GM18517 (cell line): ENCODE measurements around the gene IQCH.

Experiments
- ATAC-seq: cut with Tn5 transposase; IDR thresholded peaks from one replicate; pipeline ENCODE4 v1.9.1; 2021; ENCODE audit warnings: mild to moderate bottlenecking, moderate library complexity; ENCODE audit not compliant: unreplicated experiment

The IQCH gene

DNA sequence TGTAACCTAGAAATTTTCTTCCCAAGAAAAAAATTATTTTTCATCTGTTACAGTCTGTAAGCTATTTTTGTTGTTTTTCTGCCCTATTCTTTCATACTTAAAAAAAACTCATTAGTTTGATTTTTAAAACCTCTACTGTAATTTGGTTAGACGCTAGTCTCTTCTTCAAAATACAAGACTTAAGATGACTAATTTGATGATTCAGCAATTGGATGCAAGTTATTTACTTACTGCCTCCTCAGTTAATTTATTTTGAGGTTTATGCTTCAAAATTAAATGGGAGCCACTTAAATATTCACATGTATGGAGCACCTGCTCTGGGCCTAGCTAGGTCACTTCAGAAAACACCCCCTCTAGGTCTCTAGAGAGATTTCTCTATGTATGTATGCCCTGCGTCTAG lies 132.4 kb downstream of the IQCH start:
- ATAC-seq: no peak

DNA sequence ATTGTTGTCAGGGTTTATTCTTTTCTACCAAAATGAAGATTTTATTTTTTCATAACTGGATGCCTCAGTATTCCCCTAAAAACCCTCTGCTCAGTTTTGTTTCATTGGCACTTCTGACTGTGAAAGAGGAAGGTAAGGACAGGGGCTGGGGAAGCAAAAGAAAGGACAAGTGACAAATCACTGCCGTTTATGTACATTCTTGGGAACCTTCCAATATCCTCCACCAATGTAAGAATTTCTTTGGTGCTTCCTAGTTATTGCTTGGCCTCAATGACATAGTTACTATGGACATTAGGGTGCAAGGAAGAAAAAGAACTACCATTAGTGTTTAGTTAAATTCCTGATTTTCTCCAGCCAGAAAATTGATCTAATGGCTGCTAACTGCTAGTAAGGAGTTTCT lies 135.4 kb downstream of the IQCH start:
- ATAC-seq: no peak

DNA sequence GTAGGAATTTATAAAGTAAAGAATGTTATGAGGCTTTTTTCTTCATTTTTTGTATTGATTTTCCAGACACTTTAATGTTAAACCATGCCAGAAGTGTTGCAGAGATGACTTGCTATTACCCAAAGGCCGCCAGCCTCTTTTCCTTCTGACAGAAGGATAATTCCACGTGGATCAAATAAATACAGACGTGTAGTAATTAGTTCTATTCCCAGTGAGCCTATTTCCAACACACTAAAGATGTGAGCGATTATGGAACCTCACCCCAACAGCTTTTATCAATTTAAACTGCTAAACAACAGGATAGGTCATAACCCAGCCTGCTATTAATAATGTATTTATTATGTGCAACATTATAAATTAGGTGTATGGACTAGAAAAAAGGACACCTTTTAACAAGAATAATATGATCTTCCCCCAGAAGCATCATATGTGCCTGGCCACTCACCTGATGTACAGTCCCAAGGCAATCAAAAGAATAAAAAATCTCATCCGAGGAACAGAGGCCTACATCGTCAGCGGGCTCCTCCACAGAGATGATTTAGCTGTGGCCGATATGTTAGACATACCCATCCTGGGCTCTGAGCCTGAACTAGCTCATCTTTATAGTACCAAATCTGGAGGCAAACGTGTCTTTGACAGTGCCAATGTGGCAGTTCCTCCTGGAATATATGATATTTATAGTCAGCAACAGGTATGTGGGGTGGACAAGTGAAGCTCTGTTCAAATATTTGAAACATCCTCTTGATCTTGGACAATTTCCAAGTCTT lies 140.5 kb downstream of the IQCH start:
- no peak for ATAC-seq

DNA sequence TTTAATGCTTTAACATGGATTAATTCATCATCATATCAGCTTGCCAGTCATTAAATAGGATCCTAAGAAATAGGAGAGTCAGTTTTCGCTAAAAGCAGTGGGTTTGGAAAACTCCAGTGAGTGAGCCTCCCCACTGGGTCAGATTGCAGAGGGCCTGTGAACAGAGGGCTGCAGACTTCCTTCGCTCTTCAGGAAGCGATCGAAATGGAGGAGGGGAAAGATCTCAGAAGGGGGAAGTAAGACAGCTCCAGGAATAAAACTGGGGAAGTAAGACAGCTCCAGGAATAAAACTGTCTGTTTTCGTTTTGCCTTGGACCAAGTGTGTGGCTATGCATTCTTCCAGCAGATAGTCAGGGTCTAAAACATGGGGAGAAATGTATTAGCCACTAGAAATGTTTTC lies 141.5 kb downstream of the IQCH start:
- no peak for ATAC-seq

DNA sequence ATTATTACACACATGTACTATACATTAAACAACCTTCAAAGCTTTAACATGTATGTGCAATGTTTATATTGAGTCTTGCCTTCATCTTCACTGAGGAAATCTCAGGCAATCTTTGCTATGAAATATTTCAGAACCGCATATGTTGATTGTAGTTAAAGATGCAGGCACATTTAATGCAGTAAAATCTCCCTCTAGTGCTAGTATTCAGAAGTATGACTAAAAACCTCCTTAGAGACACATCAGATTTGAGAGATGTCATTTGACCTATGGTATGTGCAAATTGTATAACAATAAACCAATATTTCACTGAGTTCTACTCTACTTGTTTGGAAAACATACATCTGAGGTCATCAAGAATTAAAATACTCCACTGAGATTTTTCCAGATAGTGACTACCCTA lies 142.6 kb downstream of the IQCH start:
- no peak for ATAC-seq

DNA sequence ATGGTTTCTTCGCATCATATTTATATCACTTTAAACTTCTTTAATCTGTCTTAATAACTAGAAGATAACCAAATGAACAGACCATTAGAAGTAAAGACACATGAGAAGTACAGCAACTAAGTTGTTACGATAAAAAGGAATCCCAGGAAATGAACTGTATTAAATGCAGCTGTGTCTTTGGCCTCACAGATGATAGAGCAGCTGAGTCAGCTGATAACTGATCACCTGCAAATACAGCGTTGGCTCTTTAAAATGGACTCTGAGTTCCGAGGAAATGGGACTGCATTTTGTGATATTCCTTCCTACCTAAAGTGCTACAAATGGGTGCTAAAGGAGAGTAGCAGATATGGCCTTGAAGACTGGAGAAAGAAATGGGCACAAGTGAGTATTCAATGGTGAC lies 145.3 kb downstream of the IQCH start:
- ATAC-seq: no peak

DNA sequence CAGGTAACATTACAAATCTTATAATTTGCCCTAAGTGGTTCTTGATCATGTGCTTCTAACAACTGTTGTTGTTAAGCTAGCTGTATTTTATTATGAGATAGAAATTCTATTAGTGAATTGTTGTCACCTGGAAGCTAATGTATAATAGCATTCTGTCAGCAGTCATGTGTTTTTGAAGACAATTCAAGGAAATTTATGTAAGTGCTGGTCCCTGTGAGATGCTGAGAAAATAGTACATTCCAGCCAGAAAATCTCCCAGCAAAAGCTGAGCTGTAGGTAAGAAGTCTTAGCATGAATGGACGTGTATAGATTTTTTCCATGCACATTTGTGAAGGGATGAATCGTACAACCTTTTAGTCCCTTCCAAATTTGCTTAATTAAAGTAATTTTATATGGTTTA lies 146.3 kb downstream of the IQCH start:
- ATAC-seq: no peak

DNA sequence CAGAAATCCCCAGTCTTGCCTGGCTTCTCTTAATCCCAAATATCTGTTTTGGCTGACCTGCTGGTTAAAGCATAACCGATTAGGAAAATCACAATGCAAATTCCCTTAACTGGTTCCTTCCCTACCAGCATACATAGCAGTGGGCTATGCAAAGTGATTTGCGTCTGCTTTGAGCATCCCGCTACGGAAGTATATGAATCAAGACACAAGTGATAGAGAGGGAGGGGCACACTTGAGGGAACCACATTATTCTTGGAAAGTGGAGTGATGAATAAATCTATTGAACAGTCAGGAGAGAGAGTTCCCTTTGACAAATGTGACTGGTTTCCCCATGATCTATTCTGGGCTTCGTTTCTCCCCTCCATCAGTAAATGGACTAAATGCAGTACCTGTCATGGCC lies 146.8 kb downstream of the IQCH start:
- ATAC-seq: no peak

DNA sequence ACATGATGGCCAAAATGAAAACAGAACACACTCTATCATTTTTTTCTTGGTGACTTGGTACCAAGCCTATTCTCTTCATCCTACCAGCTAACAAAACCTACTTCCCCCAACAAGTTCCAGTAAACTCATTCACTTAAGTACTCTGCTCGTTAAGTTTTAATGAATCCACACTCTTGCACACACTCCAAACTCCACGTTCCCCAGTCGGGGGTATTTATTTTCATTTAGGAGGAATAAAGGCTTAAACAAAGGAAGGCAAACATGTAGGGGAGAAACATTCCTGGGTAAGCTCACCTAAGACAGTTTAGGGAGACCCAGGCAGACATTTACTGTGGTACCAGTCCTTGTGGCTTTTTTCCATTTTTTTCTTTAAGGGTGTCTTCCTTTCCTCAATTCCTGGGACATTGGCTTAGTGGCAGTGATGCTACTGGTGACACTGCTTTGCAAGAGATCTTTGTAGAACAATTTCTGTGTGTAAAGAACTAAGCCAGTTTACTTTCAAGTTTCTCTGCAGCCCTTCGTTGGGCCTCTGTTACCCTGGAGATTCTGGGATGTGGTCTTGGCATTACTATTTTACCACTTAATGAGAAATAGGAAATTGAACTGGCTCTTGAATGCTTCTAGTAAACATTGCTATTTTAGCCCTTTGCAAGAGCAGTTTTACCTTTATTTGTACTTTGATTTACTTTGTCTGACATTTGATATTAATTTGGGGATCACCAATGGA lies 149.0 kb downstream of the IQCH start:
- no peak for ATAC-seq

DNA sequence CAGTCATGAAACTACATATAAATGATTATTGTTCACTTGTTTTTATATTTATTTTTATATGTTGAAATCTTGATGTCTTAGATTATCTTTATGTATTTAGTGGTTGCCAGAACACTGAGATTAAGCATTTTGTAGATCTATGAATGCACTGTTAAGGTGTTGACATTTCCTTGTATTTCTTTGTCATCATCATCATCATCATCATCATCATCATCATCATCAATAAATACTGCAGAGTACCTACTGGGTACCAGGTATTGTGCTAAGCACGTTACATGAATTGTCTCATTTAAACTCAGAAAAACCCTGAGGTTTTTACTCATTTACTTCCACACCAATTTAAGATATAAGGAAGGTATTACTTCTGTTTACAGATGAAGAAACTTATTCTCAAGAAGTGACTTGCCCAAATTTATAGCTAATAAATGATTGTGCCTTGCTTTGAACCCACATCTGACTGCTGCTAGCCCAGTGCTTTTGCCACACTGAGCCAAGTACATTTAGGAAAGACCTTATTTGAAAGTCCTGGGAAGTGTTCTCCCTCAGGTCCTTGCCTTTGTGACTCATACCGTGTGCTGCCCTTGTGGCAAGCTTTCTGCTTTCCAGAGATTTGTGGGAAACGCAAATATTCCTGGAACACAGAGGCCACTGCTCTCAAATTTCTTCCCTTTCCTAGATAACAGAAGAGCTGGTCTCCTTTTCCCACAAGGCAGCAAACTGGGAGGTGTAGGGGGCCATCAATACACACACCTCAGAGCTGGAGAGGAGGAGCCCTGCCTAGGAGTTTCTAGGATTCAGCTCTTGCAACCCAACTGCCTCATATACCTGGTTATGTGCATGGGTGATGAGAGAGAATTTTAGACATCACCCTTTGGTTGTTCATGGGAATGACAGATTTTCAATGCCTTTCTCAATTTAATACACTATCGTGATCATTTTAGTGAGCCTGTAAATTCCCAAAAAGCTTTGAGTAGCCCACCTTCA lies 150.9 kb downstream of the IQCH start:
- ATAC-seq: no peak

DNA sequence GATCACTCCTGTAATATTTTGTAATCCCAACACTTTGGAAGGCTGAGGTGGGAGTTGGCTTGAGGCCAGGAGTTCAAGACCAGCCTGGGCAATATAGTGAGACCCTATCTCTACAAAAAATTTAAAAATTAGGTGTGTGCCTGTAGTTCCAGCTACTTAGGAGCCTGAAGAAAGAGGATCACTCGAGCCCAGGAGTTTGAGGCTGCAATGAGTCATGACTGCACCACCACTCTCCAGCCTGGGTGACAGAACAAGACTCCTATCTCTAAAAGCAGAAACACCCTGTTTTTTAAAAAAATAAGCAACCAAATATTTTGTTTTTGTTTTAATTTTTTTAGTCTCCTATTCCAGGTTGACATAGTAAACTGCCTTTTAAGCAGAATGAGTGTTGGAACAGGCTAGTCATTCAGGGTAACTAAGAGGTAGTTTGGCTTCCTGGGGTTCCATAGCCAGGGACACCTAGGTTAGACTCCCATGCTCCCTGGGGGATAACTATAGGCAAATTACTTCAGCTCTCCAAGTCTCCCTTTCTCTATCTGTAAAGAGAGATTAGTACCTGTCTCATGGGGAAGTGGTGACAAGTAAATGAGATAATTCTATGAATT lies 151.8 kb downstream of the IQCH start:
- ATAC-seq: no peak

DNA sequence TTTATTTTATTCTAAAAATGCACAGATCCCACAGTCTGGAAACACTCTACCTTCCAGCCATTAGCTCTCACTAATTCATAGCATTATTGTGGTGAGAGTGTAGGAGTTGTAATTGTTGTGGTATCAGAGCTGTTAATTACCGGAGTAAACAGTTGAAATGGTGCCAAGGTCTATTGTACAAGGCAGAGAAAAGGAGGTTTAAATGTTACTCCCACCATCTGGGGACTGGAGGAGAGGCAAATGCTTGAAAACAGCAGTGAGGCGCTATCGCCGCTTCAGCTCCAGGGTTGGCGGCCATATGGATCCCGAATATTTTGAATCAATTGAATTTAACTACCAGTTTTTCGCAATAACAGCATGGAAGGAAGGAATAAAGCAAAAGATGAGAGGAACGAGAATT lies 153.2 kb downstream of the IQCH start:
- ATAC-seq: no peak

DNA sequence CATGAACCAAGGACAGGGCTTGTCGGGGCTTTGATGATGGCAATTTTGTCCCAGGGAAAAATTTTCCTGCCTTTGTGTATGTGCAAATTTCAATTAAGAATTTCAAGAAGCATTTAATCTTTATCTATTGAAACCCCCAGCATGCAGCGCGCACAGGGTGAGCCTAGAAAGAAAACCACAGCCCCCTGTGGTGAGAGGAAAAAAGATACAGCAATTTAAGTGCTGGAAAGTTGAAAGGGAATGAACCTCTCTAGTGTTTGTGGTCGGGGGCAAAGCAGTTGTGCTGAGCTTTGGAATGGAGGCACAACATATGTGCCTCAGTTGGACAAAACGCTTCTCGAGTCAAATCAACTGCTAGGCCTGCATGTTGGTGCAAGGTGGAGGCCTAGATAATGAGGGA lies 154.6 kb downstream of the IQCH start:
- ATAC-seq: no peak

DNA sequence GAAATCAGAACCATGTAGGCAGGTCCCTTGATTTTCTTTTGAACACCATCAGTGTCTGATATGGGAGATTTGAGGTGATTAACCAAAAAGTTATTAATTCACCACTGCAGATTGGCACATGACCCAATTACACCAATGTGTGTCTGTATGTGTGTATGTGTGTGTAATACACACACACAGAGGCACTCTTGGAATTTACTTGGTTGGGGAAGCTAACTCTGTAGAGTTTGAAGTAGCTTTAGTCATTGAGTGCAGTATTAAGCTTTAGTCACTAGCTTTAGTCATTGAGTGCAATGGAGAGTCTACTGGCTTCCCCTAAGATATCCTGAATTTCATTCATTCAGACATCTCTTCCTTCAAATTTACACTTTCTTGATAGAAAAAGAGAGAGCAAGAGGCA lies 156.9 kb downstream of the IQCH start:
- ATAC-seq: no peak

DNA sequence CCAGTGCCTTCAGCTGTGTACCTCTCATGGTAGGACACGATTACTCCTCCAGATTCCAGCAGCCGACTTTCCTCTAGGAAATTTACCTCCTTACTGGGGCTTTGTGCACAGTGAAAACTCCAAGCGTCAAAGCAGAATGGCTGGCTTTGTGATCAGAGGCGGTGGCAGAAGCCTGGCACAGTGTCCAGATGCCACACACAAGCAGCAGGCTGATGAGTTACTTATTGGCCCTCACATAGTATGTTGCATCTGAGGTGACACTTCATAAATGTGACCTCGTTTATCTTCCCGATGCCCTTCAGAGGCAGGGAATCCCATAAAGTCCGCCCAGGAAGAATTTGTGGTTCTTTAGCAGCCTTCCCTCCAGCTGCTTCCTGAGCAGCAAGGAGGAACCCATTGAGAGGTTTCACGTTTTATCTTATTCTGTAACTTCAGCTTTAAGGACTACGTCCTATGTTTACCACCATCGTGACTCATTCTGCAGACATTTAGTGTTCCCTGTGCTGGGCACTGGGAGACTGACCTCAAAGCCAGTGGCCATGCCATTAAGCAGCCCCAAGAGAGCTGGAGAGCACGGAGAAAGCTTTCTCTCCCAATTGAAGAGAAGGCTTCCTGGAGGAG lies 159.3 kb downstream of the IQCH start:
- no peak for ATAC-seq

DNA sequence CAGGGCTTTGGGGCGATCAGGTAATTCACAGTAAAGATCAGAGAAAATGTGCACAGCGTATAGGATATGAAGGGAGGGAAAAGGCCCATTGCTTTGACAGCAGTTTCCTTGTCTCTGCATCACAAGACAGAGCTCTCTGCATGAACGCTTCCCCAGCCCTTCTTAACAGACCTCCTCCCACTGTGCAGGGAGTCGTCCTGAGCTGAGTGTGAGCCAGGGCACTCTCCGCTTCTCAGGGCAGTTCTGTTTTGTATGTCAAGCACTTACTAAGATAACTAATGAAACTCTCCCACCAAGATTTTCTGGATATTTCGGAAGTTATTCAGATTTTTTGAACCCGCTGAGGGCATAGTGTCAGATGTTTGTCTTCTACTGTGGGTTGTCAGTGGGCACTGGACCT lies 160.6 kb downstream of the IQCH start:
- ATAC-seq: no peak

DNA sequence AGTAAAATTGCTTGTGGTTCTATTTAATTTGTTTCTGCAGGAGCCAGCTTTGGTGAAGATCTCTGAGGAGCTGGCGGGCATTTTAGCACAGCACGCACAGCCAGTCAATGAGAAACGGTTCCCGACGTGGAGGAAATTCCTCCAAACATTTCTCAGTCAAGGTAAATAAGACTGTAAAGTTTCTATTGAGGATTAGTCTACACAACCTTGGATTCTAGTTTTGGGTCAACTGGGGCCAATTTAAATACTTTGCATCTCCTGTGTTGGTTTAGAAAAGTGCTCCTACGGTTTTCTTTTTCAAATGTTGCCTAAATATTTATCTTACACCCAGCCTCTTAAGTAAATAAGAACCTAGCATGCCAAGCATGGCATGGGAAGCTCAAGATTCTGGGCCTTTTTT lies 162.3 kb downstream of the IQCH start:
- ATAC-seq: no peak

DNA sequence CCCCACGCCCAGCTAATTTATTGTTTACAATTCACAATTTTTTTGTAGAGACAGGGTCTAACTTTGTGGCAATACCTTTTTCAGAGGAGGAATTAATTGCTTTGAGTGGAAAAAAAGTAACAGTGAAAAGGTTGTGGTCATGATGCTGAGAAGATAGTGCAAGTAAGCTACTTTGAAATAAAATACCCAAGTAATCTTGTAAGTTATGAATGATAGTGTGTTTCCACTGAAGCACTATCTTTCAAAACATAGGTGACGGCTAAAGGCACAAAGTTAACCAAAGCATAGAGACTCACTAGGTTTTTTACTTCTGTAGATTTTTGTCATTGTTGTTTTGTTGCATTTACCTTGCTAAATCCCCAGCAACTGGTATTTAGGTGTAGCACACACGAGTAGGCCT lies 165.1 kb downstream of the IQCH start:
- no peak for ATAC-seq

DNA sequence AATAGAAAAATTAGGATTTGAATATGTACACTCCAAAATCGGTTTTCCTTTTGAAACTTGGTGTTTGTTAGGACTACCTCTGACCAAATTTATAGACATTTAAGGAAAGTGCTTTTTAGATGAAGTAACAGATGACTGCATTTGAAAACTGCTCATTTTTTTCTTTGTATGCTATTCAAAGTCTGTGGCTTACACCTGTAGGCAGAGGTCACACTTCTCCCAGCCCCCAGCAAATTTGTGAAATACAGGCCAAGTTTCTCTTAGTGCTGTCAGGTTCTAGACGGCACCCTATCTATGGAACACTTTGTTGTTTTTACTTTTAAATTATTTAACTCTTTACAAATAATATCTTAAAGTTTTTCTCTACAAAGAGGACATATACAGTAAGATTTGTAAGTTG lies 165.6 kb downstream of the IQCH start:
- no peak for ATAC-seq

DNA sequence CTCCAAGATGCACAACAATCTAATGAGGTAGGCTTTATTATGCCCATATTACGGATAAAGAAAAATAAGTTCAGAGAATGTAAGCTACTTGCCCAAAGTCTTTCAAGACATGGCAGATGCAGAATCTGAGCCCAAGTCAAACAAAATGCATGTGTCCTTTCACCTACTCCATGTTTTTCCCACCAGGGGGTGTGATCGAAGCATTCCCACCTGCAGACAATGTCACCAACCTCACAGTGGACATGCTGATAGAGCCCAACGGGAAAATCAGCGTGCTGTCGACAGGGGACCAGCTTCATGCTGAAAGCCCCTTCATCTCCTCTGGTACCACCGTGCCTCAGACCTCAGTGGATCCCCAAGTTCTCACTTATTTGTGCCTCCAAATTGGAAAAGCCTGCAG lies 166.5 kb downstream of the IQCH start:
- no peak for ATAC-seq

DNA sequence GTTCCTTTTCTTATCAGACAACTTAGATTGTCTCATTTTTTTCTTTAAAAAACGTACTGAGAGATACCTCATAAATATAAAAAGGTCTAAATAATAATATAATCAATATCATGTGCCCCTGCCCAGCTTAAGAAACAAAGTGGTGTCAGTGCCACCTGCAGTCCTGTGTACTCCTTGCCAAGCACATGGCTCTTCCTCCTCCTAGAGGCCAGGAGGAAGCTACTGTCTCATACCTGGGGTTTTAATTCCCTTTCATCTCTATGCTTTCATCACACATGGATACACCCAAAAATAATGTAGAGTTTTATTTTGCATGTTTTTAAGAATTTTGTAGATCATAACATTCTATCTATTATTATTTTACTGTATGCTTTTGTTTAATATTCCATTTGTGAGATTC lies 167.7 kb downstream of the IQCH start:
- no peak for ATAC-seq
